Measurements from ENCODE around the gene FOLR1.
"Not testable (repeated sequence)": the region's sequence is repeated elsewhere in the genome, so short reads cannot be mapped to it uniquely, and the experiment has no call there.

Gene FOLR1

GRCh38 chr11:72191961-72192381 is at the start of gene FOLR1:
TSS of gene FOLR1 (plus strand) at chr11:72192140. CDS start at chr11:72192174, 34 bp downstream.
- no peak for DNase-seq (ENCODE audit: low spot score)

- DNase-seq (ENCODE audit: low spot score), result not testable (repeated sequence)
Observed at GRCh38 chr11:72142543-72142942, 49.4 kb upstream of the FOLR1 start.

GRCh38 chr11:72144807-72145565 is 47.0 kb upstream of the FOLR1 start:
- DNase-seq (ENCODE audit: low spot score), result no peak

GRCh38 chr11:72146625-72147024 is 45.3 kb upstream of the FOLR1 start:
- no peak for DNase-seq (ENCODE audit: low spot score)

- DNase-seq (ENCODE audit: low spot score), result no peak
Observed at GRCh38 chr11:72150882-72151281, 41.1 kb upstream of the FOLR1 start.

- DNase-seq (ENCODE audit: low spot score), result not testable (repeated sequence)
Observed at GRCh38 chr11:72153874-72154273, 38.1 kb upstream of the FOLR1 start.

- DNase-seq (ENCODE audit: low spot score), result no peak
Observed at GRCh38 chr11:72154816-72155215, 37.1 kb upstream of the FOLR1 start.

GRCh38 chr11:72155751-72156150 is 36.2 kb upstream of the FOLR1 start:
- DNase-seq (ENCODE audit: low spot score), result no peak

- no peak for DNase-seq (ENCODE audit: low spot score)
Observed at GRCh38 chr11:72157131-72157530, 34.8 kb upstream of the FOLR1 start.

- DNase-seq (ENCODE audit: low spot score), result no peak
Observed at GRCh38 chr11:72160319-72160718, 31.6 kb upstream of the FOLR1 start.

GRCh38 chr11:72162891-72163492 is 28.9 kb upstream of the FOLR1 start:
- no peak for DNase-seq (ENCODE audit: low spot score)

- DNase-seq (ENCODE audit: low spot score), result not testable (repeated sequence)
Observed at GRCh38 chr11:72164187-72164586, 27.8 kb upstream of the FOLR1 start.

GRCh38 chr11:72169046-72169555 is 22.8 kb upstream of the FOLR1 start:
- not testable (repeated sequence) for DNase-seq (ENCODE audit: low spot score)

- DNase-seq (ENCODE audit: low spot score), result not testable (repeated sequence)
Observed at GRCh38 chr11:72169754-72170153, 22.2 kb upstream of the FOLR1 start.

GRCh38 chr11:72172043-72172442 is 19.9 kb upstream of the FOLR1 start:
- DNase-seq (ENCODE audit: low spot score), result not testable (repeated sequence)

GRCh38 chr11:72173291-72173690 is 18.6 kb upstream of the FOLR1 start:
- no peak for DNase-seq (ENCODE audit: low spot score)

GRCh38 chr11:72174302-72175070 is 17.5 kb upstream of the FOLR1 start:
- no peak for DNase-seq (ENCODE audit: low spot score)

GRCh38 chr11:72177656-72178055 is 14.3 kb upstream of the FOLR1 start:
- DNase-seq (ENCODE audit: low spot score), result no peak

GRCh38 chr11:72179049-72179803 is 12.7 kb upstream of the FOLR1 start:
- no peak for DNase-seq (ENCODE audit: low spot score)

GRCh38 chr11:72179804-72180396 is 12.0 kb upstream of the FOLR1 start:
- no peak for DNase-seq (ENCODE audit: low spot score)

- DNase-seq (ENCODE audit: low spot score), result not testable (repeated sequence)
Observed at GRCh38 chr11:72180892-72181552, 10.9 kb upstream of the FOLR1 start.
